PC-3 (cell line): ENCODE measurements around the gene FBXO17.

Experiments used
- EZH2phosphoT487 ChIP-seq: fragments of 300-600 bp; sonication (generic); IDR thresholded peaks from 2 replicates; pipeline ENCODE4 v1.6.1; 2018; ENCODE audit warnings: mild to moderate bottlenecking, antibody characterized with exemption, low read length, borderline replicate concordance
- TF ChIP-seq, protein P1 (sequence below): fragments of 300-600 bp; sonication (generic); conservative IDR thresholded peaks from 2 replicates; pipeline ENCODE4 v1.5.1; 2017; ENCODE audit warnings: antibody characterized with exemption, low read depth, mild to moderate bottlenecking, low read length

DNA sequence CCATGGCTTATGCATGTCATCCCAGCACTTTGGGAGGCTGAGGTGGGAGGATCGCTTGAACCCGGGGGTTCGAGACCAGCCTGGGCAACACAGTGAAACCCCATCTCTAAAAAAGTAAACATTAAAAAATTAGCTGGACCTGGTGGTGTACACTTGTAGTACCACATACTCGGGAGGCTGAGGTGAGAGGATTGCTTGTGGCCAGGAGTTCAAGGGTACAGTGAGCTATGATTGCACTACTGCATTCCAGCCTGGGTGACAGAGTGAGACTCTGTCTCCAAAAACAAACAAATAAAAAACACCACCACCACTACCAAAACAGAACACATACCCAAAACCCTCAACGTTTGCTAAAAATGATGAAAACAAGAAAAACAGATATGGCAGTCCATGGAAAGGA lies 15.9 kb downstream of the FBXO17 start:
- TF ChIP-seq, protein P1, sequence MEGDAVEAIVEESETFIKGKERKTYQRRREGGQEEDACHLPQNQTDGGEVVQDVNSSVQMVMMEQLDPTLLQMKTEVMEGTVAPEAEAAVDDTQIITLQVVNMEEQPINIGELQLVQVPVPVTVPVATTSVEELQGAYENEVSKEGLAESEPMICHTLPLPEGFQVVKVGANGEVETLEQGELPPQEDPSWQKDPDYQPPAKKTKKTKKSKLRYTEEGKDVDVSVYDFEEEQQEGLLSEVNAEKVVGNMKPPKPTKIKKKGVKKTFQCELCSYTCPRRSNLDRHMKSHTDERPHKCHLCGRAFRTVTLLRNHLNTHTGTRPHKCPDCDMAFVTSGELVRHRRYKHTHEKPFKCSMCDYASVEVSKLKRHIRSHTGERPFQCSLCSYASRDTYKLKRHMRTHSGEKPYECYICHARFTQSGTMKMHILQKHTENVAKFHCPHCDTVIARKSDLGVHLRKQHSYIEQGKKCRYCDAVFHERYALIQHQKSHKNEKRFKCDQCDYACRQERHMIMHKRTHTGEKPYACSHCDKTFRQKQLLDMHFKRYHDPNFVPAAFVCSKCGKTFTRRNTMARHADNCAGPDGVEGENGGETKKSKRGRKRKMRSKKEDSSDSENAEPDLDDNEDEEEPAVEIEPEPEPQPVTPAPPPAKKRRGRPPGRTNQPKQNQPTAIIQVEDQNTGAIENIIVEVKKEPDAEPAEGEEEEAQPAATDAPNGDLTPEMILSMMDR: no peak
- TF ChIP-seq EZH2phosphoT487: no peak
